GM23248 (cell line): Measurements from ENCODE around the gene TMEM43. TPM values are rescaled to one million over a fixed set of nuclear protein-coding genes. Genes with fewer than 3 reads are reported as not detected.

Experiments used
- DNase-seq: peaks from one replicate; pipeline ENCODE4 v3.0.0-alpha.2; 2015
- H2AFZ ChIP-seq: fragments of 200-600 bp; sonication (generic); 2 replicates; pipeline ENCODE4 v1.6.1; 2016; ENCODE audit warnings: antibody characterized with exemption
- H3F3A ChIP-seq: fragments of 200-600 bp; sonication (generic); 2 replicates; pipeline ENCODE4 v1.6.1; 2016; ENCODE audit warnings: mild to moderate bottlenecking, antibody characterized with exemption, mixed run types; ENCODE audit not compliant: insufficient read depth
- H3K27ac ChIP-seq: fragments of 200-600 bp; sonication (generic); 2 replicates; pipeline ENCODE4 v1.5.1; 2016; ENCODE audit warnings: mild to moderate bottlenecking
- H3K27me3 ChIP-seq: fragments of 200-600 bp; sonication (generic); replicated peaks from 2 replicates; pipeline ENCODE4 v1.6.1; 2016; ENCODE audit warnings: mild to moderate bottlenecking; ENCODE audit not compliant: insufficient read depth
- H3K36me3 ChIP-seq: fragments of 200-600 bp; sonication (generic); 2 replicates; pipeline ENCODE4 v1.6.1; 2016; ENCODE audit warnings: low read depth, mild to moderate bottlenecking
- H3K4me1 ChIP-seq: fragments of 200-600 bp; sonication (generic); 2 replicates; pipeline ENCODE4 v1.6.1; 2016; ENCODE audit warnings: mild to moderate bottlenecking; ENCODE audit not compliant: insufficient read depth
- H3K4me2 ChIP-seq: fragments of 200-600 bp; sonication (generic); one replicate; pipeline ENCODE4 v1.6.1; 2016; ENCODE audit warnings: mild to moderate bottlenecking; ENCODE audit not compliant: unreplicated experiment
- H3K4me3 ChIP-seq: fragments of 200-600 bp; sonication (generic); 2 replicates; pipeline ENCODE4 v1.5.1; 2016; ENCODE audit warnings: mild to moderate bottlenecking
- H3K79me2 ChIP-seq: fragments of 200-600 bp; sonication (generic); 2 replicates; pipeline ENCODE4 v1.6.1; 2016; ENCODE audit warnings: mild to moderate bottlenecking; ENCODE audit not compliant: insufficient read depth
- H3K9ac ChIP-seq: fragments of 200-600 bp; sonication (generic); 2 replicates; pipeline ENCODE4 v1.6.1; 2016; ENCODE audit warnings: mild to moderate bottlenecking
- H3K9me2 ChIP-seq: fragments of 200-600 bp; sonication (generic); 2 replicates; pipeline ENCODE4 v1.6.1; 2016; ENCODE audit warnings: mixed run types, mild to moderate bottlenecking, moderate library complexity; ENCODE audit not compliant: insufficient read depth
- H3K9me3 ChIP-seq: fragments of 200-600 bp; sonication (generic); one replicate; pipeline ENCODE4 v1.6.1; 2017; ENCODE audit warnings: low read depth
- H4K20me1 ChIP-seq: fragments of 200-600 bp; sonication (generic); 2 replicates; pipeline ENCODE4 v1.6.0; 2016; ENCODE audit not compliant: insufficient read depth
- EZH2 ChIP-seq: fragments of 200-600 bp; sonication (generic); IDR thresholded peaks from 2 replicates; pipeline ENCODE4 v1.6.1; 2018; ENCODE audit warnings: antibody characterized with exemption, mild to moderate bottlenecking; ENCODE audit not compliant: insufficient read depth, poor library complexity, severe bottlenecking
- EZH2phosphoT487 ChIP-seq: fragments of 200-600 bp; sonication (generic); IDR thresholded peaks from 2 replicates; pipeline ENCODE4 v1.6.1; 2018; ENCODE audit warnings: antibody characterized with exemption, moderate library complexity, mild to moderate bottlenecking, low read depth; ENCODE audit not compliant: insufficient read depth
- WGBS, 2 experiments: methylation state at CpG; one replicate each; pipeline ENCODE4 v1.1.6; 2015 to 2017; ENCODE audit warnings: low lambda C conversion rate in 2 of 2, low coverage in 1 of 2; ENCODE audit errors: missing lambda C conversion rate in 2 of 2; 5-methylcytosine and 5-hydroxymethylcytosine counted together
- in situ Hi-C: fragments of 300-500 bp; cut with MboI; formaldehyde crosslinking; loops from 2 replicates; pipeline ENCODE4 v1.15.0; 2020
- polyA plus RNA-seq: library from polyadenylated mRNA; unstranded; fragments of >200 nt; fragmentation: Nextera tagmentation; extraction: Ambion mirVana; gene quantifications from 2 replicates; pipeline ENCODE4 v1.2.1, GENCODE V29; 2016
- total RNA-seq: library from RNA; depleted of rRNA; stranded (reverse); fragments of >200 nt; shearing (Covaris generic); gene quantifications from 2 replicates; pipeline ENCODE4 v1.2.3, GENCODE V29; 2014

TMEM43 gene
- total and polyA plus RNA-seq, 2 experiments from 2014 or later: 145 to 203 TPM

- in situ Hi-C loops: no loop called here
- DNase-seq: peak; percentile 87
- Histone ChIP-seq H4K20me1 (no peaks in the 10 kb centered on the region), H3K36me3 (peaks cover 42% of the 10 kb centered on the region), H3K9me2 (no peaks in the 10 kb centered on the region), H3K27ac (peak overlapping the region; percentile 86), H2AFZ (no peak overlapping the region), H3K4me1 (peaks cover 50% of the 10 kb centered on the region), H3K27me3 (no peaks in the 10 kb centered on the region), H3F3A (peaks cover 55% of the 10 kb centered on the region), H3K4me3 (peak overlapping the region; percentile 42), H3K4me2 (peak overlapping the region; percentile 78), H3K9ac (peak overlapping the region; percentile 47), H3K79me2 (peaks cover 77% of the 10 kb centered on the region), H3K9me3 (no peaks in the 10 kb centered on the region)
- 0 to 3% methylated on average over 2 of the region's 2 CpGs for WGBS, 2 experiments
- TF ChIP-seq EZH2phosphoT487: no peak
- no peak for TF ChIP-seq EZH2
These were observed 45.8 kb downstream of the TMEM43 start for GRCh38 chr3:14170531-14171159.

DNA sequence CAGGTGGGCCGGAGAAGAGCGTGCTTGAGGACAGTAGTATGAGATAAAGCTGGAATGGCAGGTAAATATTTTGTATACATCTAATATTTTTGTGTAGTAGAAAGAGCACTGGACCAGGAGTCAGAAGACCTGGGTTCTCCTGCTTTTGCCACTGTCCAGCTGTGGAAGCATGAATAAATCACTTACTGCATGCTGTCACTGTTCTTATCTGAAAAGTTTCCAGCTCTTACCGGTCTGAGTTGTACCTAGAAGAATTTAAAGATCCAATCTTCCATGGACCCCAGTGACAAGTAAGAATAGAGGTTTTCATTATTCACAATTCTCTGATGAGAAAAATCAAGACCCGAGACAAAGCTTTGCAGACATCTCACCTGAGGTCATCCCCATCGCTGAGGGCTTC, 47.6 kb downstream of the TMEM43 start:
- H3K27ac ChIP-seq: no peak overlapping the region
- no peak overlapping the region for H3K4me3 ChIP-seq
- peaks cover 33% of the 10 kb centered on the region for H3K36me3 ChIP-seq
- in situ Hi-C loops: no loop called here
- 97 to 99% methylated on average over 5 of the region's 5 CpGs for WGBS, 2 experiments
- TF ChIP-seq EZH2 (no peak), EZH2phosphoT487 (no peak)
- H3K79me2 ChIP-seq: peaks cover 78% of the 10 kb centered on the region
- H4K20me1 ChIP-seq: no peaks in the 10 kb centered on the region
- no peak for DNase-seq
- H3K9ac ChIP-seq: no peak overlapping the region
- no peaks in the 10 kb centered on the region for H3K27me3 ChIP-seq
- H3K9me3 ChIP-seq: no peaks in the 10 kb centered on the region
- no peak overlapping the region for H2AFZ ChIP-seq
- no peaks in the 10 kb centered on the region for H3K9me2 ChIP-seq
- H3F3A ChIP-seq: peaks cover 66% of the 10 kb centered on the region
- H3K4me2 ChIP-seq: no peak overlapping the region
- H3K4me1 ChIP-seq: peaks cover 67% of the 10 kb centered on the region

- Histone ChIP-seq H2AFZ (no peak overlapping the region), H3K27me3 (no peaks in the 10 kb centered on the region), H3K9me2 (no peaks in the 10 kb centered on the region), H3K4me2 (peak overlapping the region; percentile 57), H3K9ac (no peak overlapping the region; the same call in 1 of the 2 replicates), H3K27ac (peak overlapping the region; percentile 15; the same call in 1 of the 2 replicates), H3K4me1 (peaks cover 62% of the 10 kb centered on the region), H3F3A (peaks cover 58% of the 10 kb centered on the region), H3K4me3 (peak overlapping the region; percentile 24; the same call in 1 of the 2 replicates), H3K9me3 (no peaks in the 10 kb centered on the region), H3K79me2 (peaks cover 74% of the 10 kb centered on the region), H3K36me3 (peaks cover 13% of the 10 kb centered on the region; the same call in 1 of the 2 replicates), H4K20me1 (no peaks in the 10 kb centered on the region)
- 24 to 35% methylated on average over 2 of the region's 2 CpGs for WGBS, 2 experiments
- in situ Hi-C loops: no loop called here
- DNase-seq: peak; percentile 52
- no peak for TF ChIP-seq EZH2
These were observed 49.6 kb downstream of the TMEM43 start for GRCh38 chr3:14174483-14174882.

DNA sequence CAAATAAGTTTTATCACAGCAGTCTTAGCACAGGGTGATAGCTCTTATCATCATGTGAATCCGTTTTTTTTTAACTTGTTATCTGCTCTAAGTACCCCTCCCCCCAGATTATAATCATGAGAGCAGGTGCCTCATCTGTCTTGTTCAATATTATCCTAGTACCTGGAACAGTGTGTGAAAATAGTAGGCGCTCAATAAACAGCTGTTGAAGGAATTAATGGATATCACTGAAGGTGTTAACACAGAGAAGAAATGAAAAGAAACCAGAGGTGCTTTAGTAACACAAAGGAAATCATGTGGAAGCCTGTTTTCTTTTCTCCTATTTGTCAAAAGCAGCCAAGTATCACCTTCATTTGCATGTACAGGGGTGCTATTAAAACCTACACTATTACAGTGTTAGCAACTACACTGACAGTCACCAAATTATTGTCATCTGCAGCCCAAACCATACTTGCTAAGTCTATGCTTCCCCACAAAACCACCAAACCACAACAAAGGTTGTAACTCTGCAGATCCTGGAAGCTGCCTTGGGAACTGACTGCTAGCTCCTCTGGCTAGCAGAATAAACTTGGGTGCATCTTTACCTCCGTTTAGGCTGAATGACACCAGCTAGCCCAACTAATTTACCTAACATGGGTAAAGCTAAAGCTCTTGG, 50.7 kb downstream of the TMEM43 start:
- H3K36me3 ChIP-seq: peaks cover 10% of the 10 kb centered on the region; the same call in 1 of the 2 replicates
- 74 to 90% methylated on average over 3 of the region's 3 CpGs for WGBS, 2 experiments
- peak overlapping the region; percentile 88 for H3K4me2 ChIP-seq
- H3K27ac ChIP-seq: no peak overlapping the region
- DNase-seq: peak; percentile 60
- no peaks in the 10 kb centered on the region for H3K9me2 ChIP-seq
- H3K9ac ChIP-seq: no peak overlapping the region
- peaks cover 48% of the 10 kb centered on the region for H3F3A ChIP-seq
- H4K20me1 ChIP-seq: no peaks in the 10 kb centered on the region
- H3K79me2 ChIP-seq: peaks cover 83% of the 10 kb centered on the region
- H3K9me3 ChIP-seq: no peaks in the 10 kb centered on the region
- in situ Hi-C loops: no loop called here
- TF ChIP-seq EZH2: no peak
- no peak for TF ChIP-seq EZH2phosphoT487
- no peaks in the 10 kb centered on the region for H3K27me3 ChIP-seq
- peak overlapping the region; percentile 42 for H3K4me3 ChIP-seq
- H3K4me1 ChIP-seq: peaks cover 56% of the 10 kb centered on the region
- no peak overlapping the region for H2AFZ ChIP-seq
